ENCODE results near the gene MMD.

DNA sequence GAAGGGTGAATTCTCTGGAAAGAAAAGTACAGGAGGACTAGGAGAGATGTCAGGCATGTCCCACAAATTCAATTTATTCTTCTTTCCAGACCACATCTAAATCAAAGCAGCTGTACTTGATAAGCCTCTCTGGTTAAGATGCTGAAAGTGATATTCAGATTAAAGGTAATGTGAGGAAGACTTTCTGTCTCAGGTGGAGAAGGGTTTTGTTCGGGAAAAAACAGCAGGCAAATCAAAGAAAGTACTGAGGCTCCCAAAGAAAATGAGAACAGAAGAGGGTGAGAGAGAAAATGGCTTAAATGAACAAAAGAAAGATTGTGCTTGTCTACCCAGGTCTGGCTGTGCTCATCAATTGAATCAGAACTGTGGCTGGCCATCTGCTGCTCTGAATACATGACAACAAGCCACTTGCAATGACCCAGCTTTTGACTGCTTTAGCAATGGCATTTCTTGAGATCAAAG, 55.6 kb downstream of the MMD start:
- TF ChIP-seq EP300 (IDR thresholded peaks at IDR 0.05; ENCODE audit: borderline replicate concordance) (no peak), FOXM1 (IDR thresholded peaks at IDR 0.05; ENCODE audit: borderline replicate concordance, low read depth) (no peak), CREB1 (IDR thresholded peaks at IDR 0.05; ENCODE audit: low read depth) (no peak), ZBTB7A (IDR thresholded peaks at IDR 0.05; ENCODE audit: low read depth) (no peak)
- TF ChIP-seq, protein P1, sequence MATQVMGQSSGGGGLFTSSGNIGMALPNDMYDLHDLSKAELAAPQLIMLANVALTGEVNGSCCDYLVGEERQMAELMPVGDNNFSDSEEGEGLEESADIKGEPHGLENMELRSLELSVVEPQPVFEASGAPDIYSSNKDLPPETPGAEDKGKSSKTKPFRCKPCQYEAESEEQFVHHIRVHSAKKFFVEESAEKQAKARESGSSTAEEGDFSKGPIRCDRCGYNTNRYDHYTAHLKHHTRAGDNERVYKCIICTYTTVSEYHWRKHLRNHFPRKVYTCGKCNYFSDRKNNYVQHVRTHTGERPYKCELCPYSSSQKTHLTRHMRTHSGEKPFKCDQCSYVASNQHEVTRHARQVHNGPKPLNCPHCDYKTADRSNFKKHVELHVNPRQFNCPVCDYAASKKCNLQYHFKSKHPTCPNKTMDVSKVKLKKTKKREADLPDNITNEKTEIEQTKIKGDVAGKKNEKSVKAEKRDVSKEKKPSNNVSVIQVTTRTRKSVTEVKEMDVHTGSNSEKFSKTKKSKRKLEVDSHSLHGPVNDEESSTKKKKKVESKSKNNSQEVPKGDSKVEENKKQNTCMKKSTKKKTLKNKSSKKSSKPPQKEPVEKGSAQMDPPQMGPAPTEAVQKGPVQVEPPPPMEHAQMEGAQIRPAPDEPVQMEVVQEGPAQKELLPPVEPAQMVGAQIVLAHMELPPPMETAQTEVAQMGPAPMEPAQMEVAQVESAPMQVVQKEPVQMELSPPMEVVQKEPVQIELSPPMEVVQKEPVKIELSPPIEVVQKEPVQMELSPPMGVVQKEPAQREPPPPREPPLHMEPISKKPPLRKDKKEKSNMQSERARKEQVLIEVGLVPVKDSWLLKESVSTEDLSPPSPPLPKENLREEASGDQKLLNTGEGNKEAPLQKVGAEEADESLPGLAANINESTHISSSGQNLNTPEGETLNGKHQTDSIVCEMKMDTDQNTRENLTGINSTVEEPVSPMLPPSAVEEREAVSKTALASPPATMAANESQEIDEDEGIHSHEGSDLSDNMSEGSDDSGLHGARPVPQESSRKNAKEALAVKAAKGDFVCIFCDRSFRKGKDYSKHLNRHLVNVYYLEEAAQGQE (IDR thresholded peaks at IDR 0.05; ENCODE audit: low read depth): no peak
- TF ChIP-seq, protein P2, sequence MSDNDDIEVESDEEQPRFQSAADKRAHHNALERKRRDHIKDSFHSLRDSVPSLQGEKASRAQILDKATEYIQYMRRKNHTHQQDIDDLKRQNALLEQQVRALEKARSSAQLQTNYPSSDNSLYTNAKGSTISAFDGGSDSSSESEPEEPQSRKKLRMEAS (IDR thresholded peaks at IDR 0.05): no peak
